Smooth muscle cell of the brain vasculature (primary cell): ENCODE results near the gene ADGRD1.
"Not testable (repeated sequence)": the region's sequence is repeated elsewhere in the genome, so short reads cannot be mapped to it uniquely, and the experiment has no call there.

Source experiments
- DNase-seq: peaks from one replicate; pipeline ENCODE4 v3.0.0-alpha.2; 2012; ENCODE audit warnings: low read depth, low spot score

Gene ADGRD1

DNA sequence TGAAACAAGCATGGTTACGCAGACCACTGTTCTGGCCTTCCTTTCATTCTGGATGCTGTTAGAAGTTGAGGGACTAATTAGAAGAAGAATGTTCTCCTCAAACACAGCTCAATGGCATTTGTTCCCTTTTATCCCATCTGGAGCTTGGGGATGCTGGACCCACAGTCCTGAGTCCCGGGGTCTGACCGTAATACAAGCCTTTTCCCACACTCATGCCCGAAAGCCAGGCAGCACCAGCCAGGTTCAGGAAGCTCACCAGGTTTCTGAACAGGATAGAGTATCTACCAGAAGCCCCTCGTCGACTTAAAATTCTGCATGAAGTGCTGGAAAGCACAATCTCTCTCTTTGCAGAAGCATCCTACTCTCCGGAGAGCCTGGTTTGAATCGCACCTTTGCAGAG is 165.6 kb downstream of the ADGRD1 start:
- not testable (repeated sequence) for DNase-seq

DNA sequence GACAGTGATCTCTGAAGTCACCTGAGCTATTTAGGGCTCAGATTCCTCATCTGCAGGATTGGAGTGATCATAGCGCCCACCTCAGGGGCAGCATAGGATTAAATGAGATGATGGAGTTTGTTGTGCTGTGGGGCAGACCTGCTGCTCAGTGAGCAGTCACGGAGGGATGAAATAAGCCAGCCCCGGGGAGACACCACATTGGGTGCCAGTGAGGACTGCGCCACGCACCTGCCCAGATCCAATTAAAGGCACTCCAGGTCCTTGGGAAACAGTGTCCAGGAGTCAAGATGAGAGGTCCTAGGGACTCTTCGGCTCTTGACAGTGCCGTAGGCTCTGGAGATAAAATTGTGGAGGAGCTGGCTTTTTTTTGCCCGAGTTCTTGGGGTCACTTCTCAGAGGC is 166.2 kb downstream of the ADGRD1 start:
- DNase-seq: no peak

DNA sequence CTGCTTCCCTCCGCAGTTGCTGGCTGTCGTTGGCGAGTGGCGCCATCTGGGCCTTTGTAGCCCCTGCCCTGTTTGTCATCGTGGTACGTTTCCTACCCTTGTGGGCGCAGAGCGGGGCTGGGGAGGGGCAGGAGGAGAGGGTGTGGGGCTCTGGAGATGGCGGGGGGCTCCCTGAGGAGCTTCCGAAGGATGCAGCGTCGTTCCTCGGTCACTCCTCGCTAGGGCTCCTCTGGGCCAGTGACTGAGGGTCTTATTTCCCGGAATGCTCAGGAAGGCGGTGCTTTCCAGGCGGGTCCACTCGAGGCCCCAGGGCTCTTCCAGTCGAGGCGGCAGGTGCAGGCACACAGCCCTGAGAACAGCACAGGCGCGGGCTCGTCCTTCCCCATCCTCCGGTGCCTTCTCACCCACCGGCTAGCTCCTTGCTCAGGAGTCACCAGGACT is 167.1 kb downstream of the ADGRD1 start:
- DNase-seq: no peak

DNA sequence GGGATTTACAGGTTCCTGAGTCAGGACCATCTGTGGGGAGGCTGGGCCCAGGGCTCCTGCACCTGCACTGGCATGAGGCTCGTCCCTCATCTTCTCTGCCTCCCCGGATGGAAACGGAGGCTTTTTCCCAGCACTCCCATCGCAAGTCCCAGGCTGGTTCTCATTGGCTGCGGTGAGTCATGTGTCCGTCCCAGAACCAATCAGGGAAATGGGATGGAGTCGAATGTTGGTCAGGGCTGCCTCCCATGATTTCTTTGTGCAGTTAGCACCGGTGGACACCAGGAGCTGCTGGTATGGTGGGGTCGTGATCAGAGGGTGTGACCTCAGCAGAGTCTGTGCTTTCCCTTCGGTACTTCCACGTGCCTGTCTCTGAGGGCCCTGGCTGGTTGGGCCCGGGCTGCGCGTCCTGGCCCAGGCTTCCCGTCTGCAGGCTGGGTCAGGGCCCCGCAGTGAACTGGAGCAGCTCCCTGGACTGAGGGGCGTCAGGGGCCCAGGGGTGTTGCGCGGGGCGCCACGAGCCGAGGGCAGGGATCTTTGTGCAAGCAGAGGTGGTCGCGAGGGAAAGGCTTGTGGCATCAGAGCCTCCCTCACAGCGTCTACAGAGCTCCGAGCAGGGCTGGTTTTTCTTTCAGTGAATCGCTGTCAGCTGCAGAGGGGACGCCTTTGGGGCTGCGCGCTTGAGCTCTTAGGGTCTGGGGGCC is 168.1 kb downstream of the ADGRD1 start:
- no peak for DNase-seq

DNA sequence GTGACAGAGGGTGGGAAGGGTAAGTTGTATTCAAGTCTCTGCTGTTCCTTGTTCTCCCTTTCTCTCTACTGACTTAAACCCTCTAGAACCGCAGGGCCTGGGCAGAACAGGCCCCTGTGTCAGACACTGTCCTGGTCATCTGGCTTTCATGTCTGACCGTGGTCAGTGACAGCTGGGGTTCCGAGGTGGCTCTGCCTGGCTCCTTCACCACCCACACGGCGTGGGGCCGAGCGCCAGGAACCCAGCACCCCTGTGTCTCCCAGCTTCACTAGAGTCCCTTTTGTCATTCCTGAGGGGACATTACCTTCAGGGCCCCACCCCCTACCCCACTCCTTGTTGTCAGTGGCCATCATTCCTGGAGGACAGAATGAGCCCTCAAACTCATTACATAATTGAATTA is 168.9 kb downstream of the ADGRD1 start:
- no peak for DNase-seq

DNA sequence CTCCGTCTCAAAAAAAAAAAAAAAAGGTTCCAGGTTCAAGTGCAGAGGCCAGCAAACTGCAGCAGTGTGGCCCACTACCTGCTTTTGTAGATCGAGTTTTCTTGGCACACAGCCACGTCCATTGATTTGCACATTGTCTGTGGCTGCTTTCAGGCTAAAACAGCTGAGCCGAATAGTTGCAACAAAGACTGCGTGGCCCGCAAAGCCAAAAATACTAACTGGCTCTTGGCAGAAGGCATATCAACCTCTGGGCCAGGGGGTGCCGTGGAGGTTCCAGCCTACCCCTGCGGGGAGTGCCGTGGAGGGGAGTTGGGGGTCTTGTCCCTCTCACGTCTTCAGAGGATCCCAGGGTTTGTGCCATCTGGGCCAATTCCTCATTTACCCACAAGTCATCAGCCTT is 170.1 kb downstream of the ADGRD1 start:
- no peak for DNase-seq

DNA sequence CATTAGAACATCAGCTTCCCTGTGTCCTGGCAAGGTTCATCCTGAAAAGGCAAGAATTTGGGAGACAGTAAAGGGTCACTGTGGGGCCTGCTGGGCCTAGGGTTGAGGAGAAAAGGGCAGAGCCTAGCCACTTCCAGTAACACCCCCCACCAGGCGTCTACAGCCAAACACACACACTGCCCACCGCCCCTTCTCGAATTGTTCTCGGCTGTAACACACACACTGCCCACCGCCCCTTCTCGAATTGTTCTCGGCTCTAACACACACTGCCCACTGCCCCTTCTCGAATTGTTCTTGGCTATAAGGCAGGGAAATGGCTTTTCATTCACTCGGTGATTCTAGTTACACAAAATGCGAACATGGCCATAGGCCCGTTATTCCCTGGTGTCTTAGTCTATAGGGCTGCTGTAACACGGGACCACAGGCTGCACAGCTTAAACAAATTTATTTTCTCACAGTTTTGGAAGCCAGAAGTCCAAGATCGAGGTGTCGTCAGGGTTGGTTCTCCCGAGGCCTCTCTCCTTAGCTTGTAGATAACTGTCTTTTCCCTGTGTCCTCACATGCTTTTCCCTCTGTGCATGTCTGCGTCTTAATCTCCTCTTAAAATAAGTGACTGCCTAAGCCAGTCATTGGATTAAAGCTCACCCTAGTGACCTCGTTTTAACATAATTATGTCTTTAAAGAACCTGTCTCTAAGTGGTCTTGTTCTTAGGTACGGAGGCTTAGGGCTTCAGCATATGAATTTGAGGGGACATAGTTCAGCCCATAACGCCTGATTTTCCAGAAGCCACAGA is 171.0 kb downstream of the ADGRD1 start:
- no peak for DNase-seq

DNA sequence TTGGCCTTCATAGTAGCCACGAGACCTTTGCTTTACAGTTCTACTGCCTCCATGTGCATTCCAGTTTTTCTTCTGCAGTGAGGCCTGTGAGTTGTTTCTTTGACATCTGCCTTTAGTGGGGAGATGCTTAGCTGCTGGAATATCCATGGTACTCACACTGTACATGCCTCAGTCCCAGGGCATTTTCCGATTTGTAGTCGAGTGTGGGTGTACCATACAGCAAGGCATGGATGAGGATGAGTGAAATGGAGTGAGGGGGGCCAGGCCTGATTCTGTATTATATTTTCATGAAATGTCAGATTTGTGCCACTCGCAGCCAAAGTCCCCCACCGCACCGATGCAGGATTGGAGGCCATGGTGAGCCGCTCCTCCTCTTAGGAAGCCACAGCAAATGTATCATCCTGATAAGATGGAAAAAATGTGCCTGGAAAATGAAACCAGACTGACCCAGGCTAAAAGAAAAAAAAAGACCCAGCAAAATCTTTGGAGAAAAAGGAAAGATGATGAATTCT is 173.0 kb downstream of the ADGRD1 start:
- DNase-seq: no peak

DNA sequence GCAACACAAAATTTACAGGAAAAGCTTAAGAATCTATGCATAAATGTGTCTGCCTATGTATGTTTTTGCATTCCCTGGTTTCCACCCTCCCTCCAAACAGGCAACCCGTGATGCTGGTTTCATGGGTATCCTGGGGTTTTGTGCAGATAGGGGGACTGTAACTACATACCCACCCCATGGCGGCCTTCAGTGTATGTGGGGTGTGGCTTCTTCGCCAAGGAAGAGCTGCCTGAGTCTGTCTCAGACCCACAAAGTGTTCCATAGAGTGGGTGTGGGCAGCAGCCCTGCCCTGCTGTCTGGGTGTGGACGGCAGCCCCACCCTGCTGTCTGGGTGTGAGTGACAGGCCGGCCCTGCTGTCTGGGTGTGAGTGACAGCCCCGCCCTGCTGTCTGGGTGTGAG is 174.8 kb downstream of the ADGRD1 start:
- no peak for DNase-seq

DNA sequence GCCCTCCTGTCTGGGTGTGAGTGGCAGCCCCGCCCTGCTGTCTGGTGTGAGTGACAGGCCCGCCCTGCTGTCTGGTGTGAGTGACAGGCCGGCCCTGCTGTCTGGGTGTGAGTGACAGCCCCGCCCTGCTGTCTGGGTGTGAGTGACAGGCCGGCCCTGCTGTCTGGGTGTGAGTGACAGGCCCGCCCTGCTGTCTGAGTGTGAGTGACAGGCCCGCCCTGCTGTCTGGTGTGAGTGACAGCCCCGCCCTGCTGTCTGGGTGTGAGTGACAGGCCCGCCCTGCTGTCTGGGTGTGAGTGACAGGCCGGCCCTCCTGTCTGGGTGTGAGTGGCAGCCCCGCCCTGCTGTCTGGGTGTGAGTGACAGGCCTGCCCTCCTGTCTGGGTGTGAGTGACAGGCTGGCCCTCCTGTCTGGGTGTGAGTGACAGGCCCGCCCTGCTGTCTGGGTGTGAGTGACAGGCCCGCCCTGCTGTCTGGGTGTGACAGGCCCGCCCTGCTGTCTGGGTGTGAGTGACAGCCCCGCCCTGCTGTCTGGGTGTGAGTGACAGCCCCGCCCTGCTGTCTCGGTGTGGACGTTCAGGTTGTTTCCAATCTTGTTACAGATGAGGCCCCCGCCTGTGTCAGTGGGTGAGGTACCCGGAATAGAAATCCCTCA is 175.4 kb downstream of the ADGRD1 start:
- DNase-seq: not testable (repeated sequence)

DNA sequence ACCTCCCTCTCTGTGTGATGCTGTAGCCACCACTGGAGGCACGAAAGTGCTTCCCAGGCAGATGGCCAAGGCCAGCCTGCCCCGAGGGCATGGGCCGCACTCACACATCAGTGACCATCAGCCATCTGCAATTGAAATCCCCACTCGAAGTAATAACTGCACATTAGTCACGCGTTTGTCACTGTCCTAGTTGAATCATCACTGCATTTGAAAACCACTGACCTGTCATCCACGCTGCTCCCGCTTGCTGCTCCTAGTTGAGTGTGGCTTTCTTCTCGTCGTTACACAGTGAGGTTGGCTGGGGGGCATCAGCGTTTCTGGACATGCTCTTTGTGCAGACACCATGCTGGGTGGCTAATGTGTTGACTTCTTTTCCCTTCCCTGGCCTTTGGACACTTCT is 176.1 kb downstream of the ADGRD1 start:
- no peak for DNase-seq

DNA sequence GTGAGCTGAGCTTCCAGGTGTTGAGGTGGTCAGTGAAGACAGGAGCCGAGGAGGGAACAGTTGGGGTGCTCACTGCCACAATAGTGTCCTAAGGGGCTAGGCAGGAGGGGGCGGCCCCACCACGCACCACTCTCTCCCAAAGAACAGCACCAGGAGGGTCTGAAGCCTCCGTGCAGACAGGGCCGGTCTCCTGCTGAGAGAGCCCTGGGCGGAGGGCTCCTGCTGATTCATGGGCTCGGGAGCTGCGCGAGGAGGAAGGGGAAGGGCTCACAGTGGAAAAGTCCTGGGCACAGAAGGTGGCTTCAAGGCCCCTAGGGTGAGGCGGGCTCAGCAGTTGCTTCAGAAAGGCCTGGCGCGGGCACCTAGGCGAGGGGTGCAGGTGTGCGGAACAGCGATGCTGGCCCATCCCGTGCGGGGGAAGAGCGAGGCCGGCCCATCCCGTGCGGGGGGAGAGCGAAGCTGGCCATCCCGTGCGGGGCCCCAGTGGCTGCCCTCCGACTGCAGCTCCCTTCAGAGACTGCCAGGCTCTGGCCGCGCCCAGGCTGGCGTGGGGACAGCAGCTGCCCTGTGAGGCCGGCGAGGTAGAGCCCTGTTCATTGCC is 176.7 kb downstream of the ADGRD1 start:
- no peak for DNase-seq

DNA sequence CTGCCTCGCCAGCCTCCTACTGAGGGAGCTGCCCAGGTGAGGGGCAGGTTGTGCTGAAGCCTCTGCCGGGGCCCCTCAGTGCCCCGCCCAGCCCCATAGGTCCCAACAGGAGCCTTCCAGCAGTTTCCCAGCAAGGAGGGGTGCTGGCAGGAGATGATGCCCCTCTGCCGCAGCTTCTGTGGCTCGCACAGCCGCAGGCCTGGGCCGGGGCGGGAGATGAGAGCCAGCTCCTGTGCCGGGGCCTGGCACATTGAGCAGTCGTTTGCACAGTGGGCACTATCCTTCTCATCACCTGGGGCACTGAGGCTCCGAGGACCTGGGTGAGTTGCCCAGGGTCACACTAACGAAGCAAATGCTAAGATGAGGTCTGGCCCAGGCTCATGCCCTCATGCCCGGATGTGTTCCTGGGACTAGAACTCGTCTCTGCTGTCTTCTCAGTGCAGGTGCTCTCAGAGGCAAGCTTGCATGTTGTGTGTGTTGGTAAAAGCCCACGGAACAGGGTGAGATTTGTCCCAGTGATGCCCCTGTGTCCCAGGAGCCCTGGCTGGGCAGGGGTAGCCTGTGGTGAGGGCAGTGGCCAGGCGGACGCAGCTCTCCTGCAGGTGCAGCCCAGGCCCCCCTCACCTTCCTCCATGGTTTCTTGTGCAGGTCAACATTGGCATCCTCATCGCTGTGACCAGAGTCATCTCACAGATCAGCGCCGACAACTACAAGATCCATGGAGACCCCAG is 177.5 kb downstream of the ADGRD1 start:
- DNase-seq: no peak

DNA sequence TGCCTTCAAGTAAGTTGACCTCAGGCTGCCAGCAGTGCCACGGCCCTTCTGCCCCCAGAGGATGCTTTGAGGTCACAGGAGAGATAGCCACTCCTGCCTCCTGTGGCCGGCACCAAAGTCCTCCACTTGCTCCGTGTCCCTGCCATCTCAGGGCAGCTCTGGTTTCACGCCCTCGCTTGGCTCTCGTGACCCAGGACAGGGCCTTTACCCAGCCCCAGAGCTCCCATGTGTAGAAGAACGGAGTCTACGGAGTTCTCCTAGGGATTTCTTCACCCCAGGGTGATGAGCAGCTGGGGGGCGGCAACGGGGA is 178.1 kb downstream of the ADGRD1 start:
- no peak for DNase-seq

DNA sequence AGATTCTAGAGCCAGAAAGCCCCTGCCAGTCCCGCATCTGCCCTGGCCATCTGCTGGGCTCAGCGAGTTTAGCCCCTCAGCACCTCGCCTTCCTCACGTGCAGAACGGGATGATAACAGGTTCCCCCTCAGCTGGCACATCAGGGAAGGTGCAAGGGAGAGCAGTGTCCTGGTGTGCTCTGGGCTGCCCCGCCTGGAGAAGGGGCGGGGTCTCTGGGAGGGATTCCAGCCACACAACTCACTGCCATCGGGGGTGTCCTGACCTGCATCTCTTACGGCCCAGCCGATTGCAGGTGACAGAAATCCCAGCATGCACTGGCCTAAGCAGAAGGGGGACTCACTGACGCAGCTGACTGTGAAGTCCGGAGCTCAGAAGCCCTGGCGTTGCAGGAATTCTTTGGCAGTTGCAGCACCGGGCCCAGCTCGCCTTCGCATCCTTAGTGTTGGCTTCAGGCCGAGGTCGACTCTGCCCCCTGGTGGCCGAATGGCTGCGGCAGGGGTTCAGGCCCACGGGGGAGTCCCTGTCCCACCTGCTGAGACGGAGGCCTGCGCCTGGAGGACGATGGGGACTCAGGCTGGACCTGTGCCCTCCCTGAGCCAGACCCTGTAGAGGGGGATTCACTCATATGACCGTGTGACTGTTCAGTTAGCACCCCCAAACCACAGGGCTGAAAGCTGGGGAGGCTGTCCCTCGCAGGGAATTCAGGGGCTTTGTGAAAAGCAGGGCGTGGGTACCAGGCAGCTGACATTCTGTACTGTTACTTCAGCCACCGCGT is 178.6 kb downstream of the ADGRD1 start:
- no peak for DNase-seq

DNA sequence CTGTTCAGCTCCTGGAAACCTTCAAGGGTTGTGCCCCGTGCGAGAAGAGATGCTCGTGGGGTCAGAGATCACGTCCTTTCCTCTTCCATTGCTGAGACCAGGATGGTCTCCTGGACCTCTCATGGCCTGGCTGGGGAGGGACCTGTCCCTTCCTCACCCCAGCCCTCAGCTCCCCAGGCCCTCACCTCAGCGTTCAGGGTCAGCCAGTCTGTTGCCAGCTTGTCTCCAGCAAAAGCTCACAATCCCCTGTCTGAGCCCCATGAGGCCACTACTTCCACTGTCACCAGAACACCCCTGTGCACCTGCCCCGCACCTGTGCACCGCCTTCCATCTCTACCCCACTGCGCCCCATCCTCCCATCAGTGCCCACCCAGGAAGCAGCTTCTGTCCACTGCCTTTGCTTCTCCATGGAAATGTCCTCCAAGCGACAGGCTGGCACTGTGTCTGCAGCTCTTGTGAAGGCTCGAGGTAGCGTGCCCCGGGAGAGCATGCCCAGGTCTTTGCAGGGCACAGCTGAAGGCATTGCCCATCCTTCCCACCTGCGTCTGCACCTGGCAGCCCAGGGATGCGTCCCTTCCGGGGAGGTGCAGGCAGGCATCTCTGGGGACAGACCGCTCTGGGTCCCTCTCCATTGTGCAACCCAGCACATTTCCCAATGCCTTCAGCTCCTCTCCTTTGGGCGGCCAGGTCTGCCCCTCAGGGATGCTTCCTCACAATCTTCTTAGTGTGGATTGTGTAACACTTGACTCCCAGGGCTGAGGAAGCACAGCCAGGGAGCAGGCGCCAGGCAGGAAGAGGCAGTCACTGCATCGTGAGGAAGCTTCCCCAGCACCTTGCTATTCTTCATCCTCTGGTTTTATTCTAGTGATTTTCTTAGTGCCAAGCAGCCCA is 179.6 kb downstream of the ADGRD1 start:
- no peak for DNase-seq

DNA sequence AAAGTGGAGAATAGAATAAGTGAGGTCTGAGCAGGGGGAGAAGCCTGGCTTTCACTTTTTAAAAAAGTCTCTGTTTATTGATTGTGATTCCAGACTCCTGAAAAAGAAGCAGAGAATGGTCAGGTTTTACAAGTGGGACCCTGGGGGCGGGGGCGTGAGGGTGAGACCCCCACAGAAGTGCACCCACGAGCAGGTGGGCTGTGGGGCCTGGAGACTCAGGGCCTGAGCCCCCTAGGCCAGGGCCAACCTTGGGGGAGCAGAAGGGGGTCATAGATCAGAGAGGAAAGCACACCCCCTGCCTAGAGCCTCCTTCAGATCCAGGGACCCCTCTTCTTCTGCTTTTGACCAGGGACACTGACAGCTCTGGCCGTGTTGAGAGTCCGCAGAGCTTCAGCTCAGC is 180.3 kb downstream of the ADGRD1 start:
- DNase-seq: no peak

DNA sequence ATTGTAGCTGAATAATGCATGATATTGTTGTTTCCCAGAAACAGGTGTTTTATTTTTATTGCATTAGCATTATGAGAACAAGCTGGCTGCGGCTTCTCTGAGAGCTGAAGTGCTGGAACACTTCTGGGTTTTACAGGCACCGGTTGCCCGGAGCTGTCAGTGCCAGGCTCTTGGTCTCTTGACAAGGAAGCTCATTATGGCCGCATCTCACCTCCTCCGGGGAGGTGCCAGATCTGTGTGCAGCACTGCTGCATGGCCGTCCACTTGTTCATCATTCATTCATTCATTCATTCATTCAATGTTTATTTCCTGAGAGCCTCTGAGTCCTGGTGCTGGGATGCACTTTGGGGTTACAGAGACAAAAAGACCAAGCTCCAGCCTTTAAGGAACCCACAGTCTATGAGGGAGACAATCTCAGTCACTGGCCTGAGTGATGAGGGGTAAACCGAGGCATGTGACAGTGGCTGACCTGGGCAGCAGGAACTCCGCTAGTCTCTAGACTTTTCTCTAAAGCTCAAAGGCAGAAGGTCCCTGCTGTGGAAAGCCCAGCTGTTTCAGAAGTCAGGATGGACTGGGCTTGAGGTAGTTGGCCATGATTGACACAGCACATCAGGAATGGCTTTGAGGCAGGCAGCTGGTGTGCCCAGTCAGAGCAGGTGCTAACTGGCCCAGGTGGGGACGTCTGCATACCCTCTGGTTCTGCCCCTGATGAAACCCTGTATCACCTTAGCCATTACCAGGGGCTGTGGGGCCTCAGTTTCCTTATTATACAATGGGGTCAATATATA is 181.0 kb downstream of the ADGRD1 start:
- DNase-seq: no peak

DNA sequence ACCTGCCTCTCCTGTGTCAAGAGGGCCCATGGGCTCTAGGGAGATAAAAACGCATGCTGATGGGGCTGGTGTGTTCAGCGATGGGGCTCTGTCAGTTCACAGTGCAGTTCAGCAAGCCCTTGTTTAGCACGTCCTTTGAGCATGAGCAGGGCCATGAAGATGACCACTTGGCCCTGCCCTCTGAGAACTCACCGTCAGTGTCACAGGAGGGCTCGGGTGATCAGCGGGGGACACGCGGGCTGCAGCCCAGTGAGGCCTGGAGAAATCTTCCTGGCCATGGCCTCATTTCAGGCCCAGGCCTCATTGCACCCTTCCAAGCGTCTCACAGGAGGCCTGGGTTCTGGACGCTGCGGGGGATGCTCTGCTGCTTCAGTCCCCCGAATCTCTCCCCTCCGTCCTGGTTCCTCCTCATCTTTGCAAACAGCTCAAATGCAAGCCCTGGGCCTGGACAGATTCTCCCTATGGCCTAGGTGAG is 181.6 kb downstream of the ADGRD1 start:
- no peak for DNase-seq
